KMS-11 (cell line): ENCODE data around the gene TMEM235.

Source experiments
- H2AFZ ChIP-seq: fragments of 200-600 bp; sonication (generic); 2 replicates; pipeline ENCODE4 v1.6.1; 2016; ENCODE audit warnings: antibody characterized with exemption, mixed run types, low read depth
- H3K27ac ChIP-seq: fragments of 200-600 bp; sonication (generic); 2 replicates; pipeline ENCODE4 v1.6.1; 2016; ENCODE audit warnings: mild to moderate bottlenecking, mixed run types
- H3K27me3 ChIP-seq: fragments of 200-600 bp; sonication (generic); 2 replicates; pipeline ENCODE4 v1.6.1; 2017; ENCODE audit warnings: mild to moderate bottlenecking, low read depth, mixed run types, moderate library complexity; ENCODE audit not compliant: insufficient read depth
- H3K36me3 ChIP-seq: fragments of 200-600 bp; sonication (generic); 2 replicates; pipeline ENCODE4 v1.6.1; 2017; ENCODE audit warnings: mild to moderate bottlenecking, mixed run types; ENCODE audit not compliant: insufficient read depth
- H3K4me1 ChIP-seq: fragments of 200-600 bp; sonication (generic); 2 replicates; pipeline ENCODE4 v1.6.1; 2016; ENCODE audit warnings: mild to moderate bottlenecking, low read depth, mixed run types; ENCODE audit not compliant: poor library complexity, severe bottlenecking
- H3K4me2 ChIP-seq: fragments of 200-600 bp; sonication (generic); 2 replicates; pipeline ENCODE4 v1.7.0; 2016; ENCODE audit warnings: mild to moderate bottlenecking, mixed run types
- H3K4me3 ChIP-seq: fragments of 200-600 bp; sonication (generic); IDR thresholded peaks from 2 replicates; pipeline ENCODE4 v1.6.1; 2017; ENCODE audit warnings: low read depth, low read length, mixed read lengths; ENCODE audit not compliant: insufficient read depth
- H3K79me2 ChIP-seq: fragments of 200-600 bp; sonication (generic); 2 replicates; pipeline ENCODE4 v1.6.1; 2016; ENCODE audit warnings: low read depth, mixed run types; ENCODE audit not compliant: insufficient read depth
- H3K9ac ChIP-seq: fragments of 200-600 bp; sonication (generic); 2 replicates; pipeline ENCODE4 v1.6.1; 2016; ENCODE audit warnings: mild to moderate bottlenecking, mixed run types
- H4K20me1 ChIP-seq: fragments of 200-600 bp; sonication (generic); 2 replicates; pipeline ENCODE4 v1.6.1; 2016; ENCODE audit warnings: mild to moderate bottlenecking, mixed run types; ENCODE audit not compliant: insufficient read depth
- CTCF ChIP-seq: fragments of 200-600 bp; sonication (generic); conservative IDR thresholded peaks from 2 replicates; pipeline ENCODE4 v1.6.1; 2017; ENCODE audit warnings: low read depth, mild to moderate bottlenecking, antibody characterized with exemption, low read length, moderate library complexity, mixed read lengths

The TMEM235 gene

GRCh38 chr17:78273813-78274212, 42.4 kb downstream of the TMEM235 start:
- no peak for TF ChIP-seq CTCF
- H3K4me3 ChIP-seq, result no peak overlapping the region
- no peaks in the 10 kb centered on the region for H3K36me3 ChIP-seq
- H3K79me2 ChIP-seq, result 0 out of 2 replicates have a peak, but pooled peaks cover 4% of the 10 kb centered on the region
- no peak overlapping the region for H2AFZ ChIP-seq
- H3K27ac ChIP-seq, result no peak overlapping the region
- H4K20me1 ChIP-seq, result no peaks in the 10 kb centered on the region
- H3K9ac ChIP-seq, result no peak overlapping the region
- H3K4me2 ChIP-seq, result no peak overlapping the region; the same call in 1 of the 2 replicates
- no peaks in the 10 kb centered on the region for H3K27me3 ChIP-seq
- H3K4me1 ChIP-seq, result peaks cover 76% of the 10 kb centered on the region

GRCh38 chr17:78275355-78275754, 43.9 kb downstream of the TMEM235 start:
- 0 out of 2 replicates have a peak, but pooled peaks cover 4% of the 10 kb centered on the region for H3K79me2 ChIP-seq
- no peaks in the 10 kb centered on the region for H3K27me3 ChIP-seq
- peaks cover 91% of the 10 kb centered on the region for H3K4me1 ChIP-seq
- H2AFZ ChIP-seq, result no peak overlapping the region
- H3K27ac ChIP-seq, result peak overlapping the region; percentile 71
- H3K4me3 ChIP-seq, result no peak overlapping the region
- peak overlapping the region; percentile 86 for H3K4me2 ChIP-seq
- no peak for TF ChIP-seq CTCF
- no peaks in the 10 kb centered on the region for H3K36me3 ChIP-seq
- H4K20me1 ChIP-seq, result no peaks in the 10 kb centered on the region
- no peak overlapping the region for H3K9ac ChIP-seq

- Histone ChIP-seq H3K27ac (peak overlapping the region; percentile 71), H3K79me2 (0 out of 2 replicates have a peak, but pooled peaks cover 4% of the 10 kb centered on the region), H3K9ac (peak overlapping the region; percentile 34; the same call in 1 of the 2 replicates), H3K36me3 (no peaks in the 10 kb centered on the region), H2AFZ (no peak overlapping the region; the same call in 1 of the 2 replicates), H3K27me3 (no peaks in the 10 kb centered on the region), H3K4me1 (peaks cover 96% of the 10 kb centered on the region), H3K4me2 (peak overlapping the region; percentile 86), H4K20me1 (no peaks in the 10 kb centered on the region), H3K4me3 (no peak overlapping the region)
- TF ChIP-seq CTCF, result 0 out of 2 replicates have a peak, but pooled peaks have one; percentile 17
These were observed 44.9 kb downstream of the TMEM235 start for GRCh38 chr17:78276098-78276887.

GRCh38 chr17:78278139-78278741, 46.8 kb downstream of the TMEM235 start:
- Histone ChIP-seq H3K4me2 (peak overlapping the region; percentile 86), H3K9ac (peak overlapping the region; percentile 57), H3K27ac (peak overlapping the region; percentile 71), H2AFZ (peak overlapping the region; percentile 37; the same call in 1 of the 2 replicates), H3K4me3 (no peak overlapping the region), H3K27me3 (no peaks in the 10 kb centered on the region), H3K36me3 (no peaks in the 10 kb centered on the region), H3K79me2 (0 out of 2 replicates have a peak, but pooled peaks cover 4% of the 10 kb centered on the region), H4K20me1 (no peaks in the 10 kb centered on the region), H3K4me1 (peaks cover 83% of the 10 kb centered on the region)
- no peak for TF ChIP-seq CTCF
